ENCODE measurements around the gene GATAD2A. TPM values are rescaled to one million over a fixed set of nuclear protein-coding genes. Genes with fewer than 3 reads are reported as not detected.

GATAD2A gene
- total and polyA plus RNA-seq, 2 of the 13 experiments (the other 11 are each of a cell fraction or from before 2014, with no cell fraction given) = 16.8 to 28.6 TPM

GRCh38 chr19:19530889-19531288, 125.4 kb downstream of the GATAD2A start:
- Histone ChIP-seq H3K27me3 (ENCODE audit: control insufficient read depth in 1 of 2, insufficient read depth in 2 of 2, low read length in 2 of 2) (no peaks in the 10 kb centered on the region), H3K4me1 (ENCODE audit: insufficient read depth, low read length) (peaks cover 4% of the 10 kb centered on the region; the same call in 1 of the 2 replicates), H3K4me3 (replicated peaks in 1 of 3; ENCODE audit: insufficient read depth in 1 of 3, low read depth in 2 of 3, low read length in 3 of 3) (no peak overlapping the region), H3K9me3 (ENCODE audit: low read length) (no peaks in the 10 kb centered on the region), H3K79me2 (ENCODE audit: insufficient read depth, low read length) (no peaks in the 10 kb centered on the region), H3K9ac (ENCODE audit: insufficient read depth, low read depth, low read length) (no peak overlapping the region), H3K4me2 (ENCODE audit: low read depth, low read length) (no peak overlapping the region), H3K27ac (ENCODE audit: extremely low read length, insufficient read depth, low read length) (no peak overlapping the region), H4K20me1 (ENCODE audit: insufficient read depth, low read length) (no peaks in the 10 kb centered on the region), H2AFZ (ENCODE audit: low read length) (no peak overlapping the region), H3K36me3 (replicated peaks in 1 of 2; ENCODE audit: control insufficient read depth in 1 of 2, insufficient read depth in 2 of 2, low read length in 2 of 2) (peaks cover 4 to 19% of the 10 kb centered on the region in 2 experiments; a peak in 3 of 5 replicates)
- no peak for FAIRE-seq
- POLR2A ChIA-PET = no interaction called here
- TF ChIP-seq CAMTA2 (CRISPR knock-in tag; IDR thresholded peaks at IDR 0.05; ENCODE audit: borderline replicate concordance) = no peak
- TF ChIP-seq PHF21A (CRISPR knock-in tag; IDR thresholded peaks at IDR 0.05) = no peak
- no peak for TF ChIP-seq ZNF350 (CRISPR knock-in tag; IDR thresholded peaks at IDR 0.05; ENCODE audit: borderline replicate concordance, low read depth)
- TF ChIP-seq PRDM15 (CRISPR knock-in tag; IDR thresholded peaks at IDR 0.05) = no peak
- no peak for TF ChIP-seq CERS6 (CRISPR knock-in tag; IDR thresholded peaks at IDR 0.05)
- TF ChIP-seq SATB2 (CRISPR knock-in tag; IDR thresholded peaks at IDR 0.05) = no peak
- no peak for TF ChIP-seq ZNF317 (CRISPR knock-in tag; IDR thresholded peaks at IDR 0.05)
- TF ChIP-seq E2F5 (CRISPR knock-in tag; conservative IDR thresholded peaks at IDR 0.05) = no peak
- no peak for TF ChIP-seq GATAD1 (CRISPR knock-in tag; IDR thresholded peaks at IDR 0.05)
- TF ChIP-seq GATAD2A (CRISPR knock-in tag; IDR thresholded peaks at IDR 0.05) = no peak
- no peak for TF ChIP-seq ZNF639 (CRISPR knock-in tag; conservative IDR thresholded peaks at IDR 0.05)
- TF ChIP-seq SMARCE1 (IDR thresholded peaks at IDR 0.05; ENCODE audit: borderline replicate concordance) = no peak
- no peak for TF ChIP-seq ZBTB14 (CRISPR knock-in tag; IDR thresholded peaks at IDR 0.05)
- DNase-seq (ENCODE audit: low spot score) = no peak
- intact Hi-C loops (cut with micrococcal nuclease; ENCODE audit: unreplicated experiment) = loop anchor here (5.0 kb wide), 2 partner anchors 111 to 426 kb away; partner anchors contain the start of gene GMIP
- no peak for ATAC-seq
- WGBS (ENCODE audit: low lambda C conversion rate) = 93% methylated on average over 4 of the region's 4 CpGs
- CTCF ChIA-PET (ENCODE audit: low intra/inter-chr PET ratio, low total read pairs) = no interaction called here
- in situ Hi-C loops (cut with HindIII; ENCODE audit: extremely low pct_ligation_motif_present, low pct_unique_long_range_greater_than_20kb) = loop anchor here (25.0 kb wide), 1 partner anchor 431 kb away; no protein-coding TSS in a partner anchor
- BruUV-seq (replicated peaks) = no TSS peak
